Endothelial cell of umbilical vein (primary cell): ENCODE measurements around the gene ZNF543. TPM values are rescaled to one million over a fixed set of nuclear protein-coding genes. Genes with fewer than 3 reads are reported as not detected.

Experiments
- BruUV-seq: library from RNA; stranded (reverse); fragments of 400-500 nt; replicated peaks from 2 replicates; lab custom pipeline; 2021; lab: Mats Ljungman, UMichigan
- CTCF ChIA-PET: fragments of 300-600, 350-600 bp; sonication (Branson Sonifier 250); formaldehyde crosslinking; loops from one replicate; lab custom pipeline; 2021; ENCODE audit warnings: antibody characterized with exemption, inconsistent platforms; lab: Charles Lee
- POLR2A ChIA-PET: fragments of 300-600, 350-600 bp; sonication (Branson Sonifier 250); formaldehyde crosslinking; loops from one replicate; lab custom pipeline; 2021; ENCODE audit warnings: antibody characterized with exemption, inconsistent platforms; lab: Charles Lee
- DNase-seq: peaks from one replicate; pipeline ENCODE4 v3.0.0-alpha.2; 2011; ENCODE audit warnings: low read depth, low spot score
- FAIRE-seq: peaks from 2 replicates; lab custom pipeline; 2011; peaks lifted over from hg19 to GRCh38; lab: Jason Lieb, UNC
- H2AFZ ChIP-seq: 2 replicates; pipeline ENCODE4 v1.6.0; 2012; ENCODE audit warnings: low read depth, low read length, control low read depth, inconsistent platforms
- H3K27ac ChIP-seq: 2 replicates; pipeline ENCODE4 v1.5.1; 2011; ENCODE audit warnings: low read depth, mild to moderate bottlenecking, control low read depth, low read length, moderate library complexity; ENCODE audit not compliant: insufficient read depth
- H3K27me3 ChIP-seq, 2 experiments: 2 replicates each; pipeline versions ENCODE4 v1.6.0 to v1.6.1; 2011; ENCODE audit warnings: low read length in 2 of 2, mixed read lengths in 1 of 2; ENCODE audit not compliant: control insufficient read depth in 2 of 2, insufficient read depth in 2 of 2
- H3K36me3 ChIP-seq, 2 experiments: 2 replicates in 1 of 2; 3 replicates in 1 of 2; pipeline ENCODE4 v1.5.1; 2011; ENCODE audit warnings: low read length in 2 of 2, mild to moderate bottlenecking in 1 of 2, moderate library complexity in 1 of 2; ENCODE audit not compliant: control insufficient read depth in 2 of 2, insufficient read depth in 2 of 2; ENCODE audit errors: extremely low read depth in 1 of 2
- H3K4me1 ChIP-seq: 3 replicates; pipeline ENCODE4 v1.5.1; 2011; ENCODE audit warnings: mild to moderate bottlenecking, low read length; ENCODE audit not compliant: control insufficient read depth, insufficient read depth; ENCODE audit errors: extremely low read depth
- H3K4me2 ChIP-seq: 2 replicates; pipeline ENCODE4 v1.6.1; 2011; ENCODE audit warnings: low read length, control low read depth, mixed read lengths; ENCODE audit not compliant: insufficient read depth
- H3K4me3 ChIP-seq, 3 experiments: fragments of 200-600 bp in 1 of 3; sonication (generic), shearing (Covaris generic) in 1 of 3; replicated peaks in 1 of 3; 2 replicates each; pipeline ENCODE4 v1.5.1; 2011 to 2016; ENCODE audit warnings: control low read depth in 3 of 3, low read length in 3 of 3, mild to moderate bottlenecking in 2 of 3, inconsistent platforms in 1 of 3, low read depth in 1 of 3, moderate library complexity in 1 of 3; ENCODE audit not compliant: insufficient read depth in 1 of 3
- H3K79me2 ChIP-seq: 2 replicates; pipeline ENCODE4 v1.6.0; 2012; ENCODE audit warnings: low read length, inconsistent platforms; ENCODE audit not compliant: control insufficient read depth, insufficient read depth
- H3K9ac ChIP-seq: replicated peaks from 2 replicates; pipeline ENCODE3; 2011; ENCODE audit warnings: low read length, control low read depth; ENCODE audit not compliant: insufficient read depth; ENCODE audit errors: extremely low read depth
- H3K9me1 ChIP-seq: replicated peaks from 3 replicates; pipeline ENCODE4 v1.6.0; 2011; ENCODE audit warnings: mild to moderate bottlenecking, low read length; ENCODE audit not compliant: control insufficient read depth, insufficient read depth; ENCODE audit errors: extremely low read depth
- H3K9me3 ChIP-seq: replicated peaks from 2 replicates; pipeline ENCODE4 v1.5.1; 2012; ENCODE audit warnings: low read length, inconsistent platforms; ENCODE audit not compliant: control insufficient read depth, insufficient read depth
- H4K20me1 ChIP-seq: replicated peaks from 2 replicates; pipeline ENCODE3; 2011; ENCODE audit warnings: mild to moderate bottlenecking, low read length; ENCODE audit not compliant: control insufficient read depth, insufficient read depth; ENCODE audit errors: extremely low read depth
- CTCF ChIP-seq, 2 donors: IDR thresholded peaks; 1 replicate in 1 of 2; 2 replicates in 1 of 2; pipeline ENCODE4 v1.5.1; 2011; ENCODE audit warnings: low read length in 2 of 2, mild to moderate bottlenecking in 2 of 2, moderate library complexity in 2 of 2, control low read depth in 1 of 2, inconsistent platforms in 1 of 2, low read depth in 1 of 2; ENCODE audit not compliant: insufficient read depth in 1 of 2; ENCODE audit errors: extremely low read depth in 1 of 2
- FOS ChIP-seq: IDR thresholded peaks from 2 replicates; pipeline ENCODE4 v1.6.1; 2011; ENCODE audit warnings: mild to moderate bottlenecking, low read length, moderate library complexity, borderline replicate concordance; ENCODE audit not compliant: insufficient read depth
- GATA2 ChIP-seq: IDR thresholded peaks from 2 replicates; pipeline ENCODE4 v1.7.0; 2011; ENCODE audit warnings: low read depth, mild to moderate bottlenecking, moderate library complexity, mixed read lengths, low read length; ENCODE audit not compliant: insufficient read length, insufficient read depth
- JUN ChIP-seq: IDR thresholded peaks from 2 replicates; pipeline ENCODE4 v1.6.1; 2011; ENCODE audit warnings: borderline replicate concordance, low read depth; ENCODE audit not compliant: insufficient read length, insufficient read depth
- MAX ChIP-seq: IDR thresholded peaks from 2 replicates; pipeline ENCODE4 v1.6.1; 2011; ENCODE audit not compliant: insufficient read depth, insufficient read length
- POLR2A ChIP-seq: IDR thresholded peaks from 2 replicates; pipeline ENCODE4 v1.6.1; 2012; ENCODE audit warnings: low read depth, mild to moderate bottlenecking, control low read depth, low read length
- dilution Hi-C: fragments of 300-500 bp; cut with MboI; formaldehyde crosslinking; loops from one replicate; pipeline ENCODE4 v1.15.0; 2019; ENCODE audit warnings: low sequenced_read_pairs; ENCODE audit not compliant: extremely low pct_ligation_motif_present
- intact Hi-C: fragments of 100-400 bp; cut with micrococcal nuclease; formaldehyde crosslinking; loops from one replicate; pipeline ENCODE4 v1.10.0; 2022
- polyA plus RNA-seq, 4 experiments: library from polyadenylated mRNA; depleted of rRNA in 3 of 4; stranded (reverse) in 3 of 4; unstranded in 1 of 4; fragments of >200 nt; gene quantifications; 2 replicates each; pipeline versions ENCODE4 v1.2.1 to v1.2.3, GENCODE V29; 2011 to 2012; ENCODE audit warnings: missing spikeins in 1 of 4
- total RNA-seq: library from RNA; stranded (reverse); gene quantifications from 2 replicates; pipeline ENCODE4 v1.2.3, GENCODE V29; 2021

ZNF543 gene
- total and polyA plus RNA-seq, 2 donors (not counting 3 experiments of a cell fraction or from before 2014, with no cell fraction given) = 1.1 to 5.3 TPM

- H4K20me1 ChIP-seq = peaks cover 3% of the 10 kb centered on the region
Observed at GRCh38 chr19:57290970-57291369, 29.3 kb upstream of the ZNF543 start.

More at GRCh38 chr19:57290970-57291369, 29.3 kb upstream of the ZNF543 start:
- no peaks in the 10 kb centered on the region for H3K4me1 ChIP-seq
- POLR2A ChIA-PET = no interaction called here
- H2AFZ ChIP-seq = no peak overlapping the region
- intact Hi-C loops = no loop called here
- BruUV-seq = no TSS peak
- CTCF ChIA-PET = no interaction called here
- no peak overlapping the region for H3K27ac ChIP-seq
- H3K4me3 ChIP-seq = no peak overlapping the region
- peaks cover 43 to 44% of the 10 kb centered on the region in 2 experiments for H3K36me3 ChIP-seq
- H3K9me3 ChIP-seq = peaks cover 22% of the 10 kb centered on the region
- FAIRE-seq = no peak
- H3K4me2 ChIP-seq = no peak overlapping the region
- dilution Hi-C loops = no loop called here
- no peaks in the 10 kb centered on the region for H3K27me3 ChIP-seq
- H3K79me2 ChIP-seq = peaks cover 73% of the 10 kb centered on the region
- TF ChIP-seq JUN (no peak), POLR2A (no peak), FOS (no peak), GATA2 (no peak), CTCF (IDR thresholded peaks at IDR 0.05; ENCODE audit: extremely low read depth in 1 of 2, insufficient read depth in 1 of 2, low read depth in 1 of 2, low read length in 2 of 2) (no peak), MAX (no peak)
- no peak for DNase-seq
- H3K9me1 ChIP-seq = no peaks in the 10 kb centered on the region
- H3K9ac ChIP-seq = no peak overlapping the region
